DMS53 (cell line): ENCODE data around the gene DNAI2.

Source experiments
- DNase-seq: peaks from one replicate; lab custom pipeline; 2025; lab: John Stamatoyannopoulos, UW

Gene DNAI2

GRCh38 chr17:74274060-74274708 is at the start of gene DNAI2:
TSS of gene DNAI2 (plus strand) at chr17:74274234. CDS start at chr17:74281818, 7,584 bp downstream.
- DNase-seq, result peak; percentile 91

GRCh38 chr17:74224959-74225725 is 48.9 kb upstream of the DNAI2 start:
- no peak for DNase-seq

- no peak for DNase-seq
Observed at GRCh38 chr17:74226252-74226651, 47.8 kb upstream of the DNAI2 start.

- DNase-seq, result no peak
Observed at GRCh38 chr17:74227271-74228080, 46.6 kb upstream of the DNAI2 start.

GRCh38 chr17:74228306-74228978 is 45.6 kb upstream of the DNAI2 start:
- DNase-seq, result no peak

GRCh38 chr17:74230896-74231295 is 43.1 kb upstream of the DNAI2 start:
- DNase-seq, result no peak

- DNase-seq, result no peak
Observed at GRCh38 chr17:74231928-74232907, 41.8 kb upstream of the DNAI2 start.

- DNase-seq, result no peak
Observed at GRCh38 chr17:74233937-74234336, 40.1 kb upstream of the DNAI2 start.

GRCh38 chr17:74234486-74234885 is 39.5 kb upstream of the DNAI2 start:
- DNase-seq, result no peak

GRCh38 chr17:74235040-74235581 is 38.9 kb upstream of the DNAI2 start:
- DNase-seq, result no peak

- no peak for DNase-seq
Observed at GRCh38 chr17:74235911-74236371, 38.1 kb upstream of the DNAI2 start.

GRCh38 chr17:74237321-74237720 is 36.7 kb upstream of the DNAI2 start:
- DNase-seq, result no peak

GRCh38 chr17:74239172-74239571 is 34.9 kb upstream of the DNAI2 start:
- DNase-seq, result no peak

GRCh38 chr17:74240618-74241205 is 33.3 kb upstream of the DNAI2 start:
- no peak for DNase-seq

GRCh38 chr17:74241431-74241830 is 32.6 kb upstream of the DNAI2 start:
- no peak for DNase-seq

GRCh38 chr17:74241847-74242246 is 32.2 kb upstream of the DNAI2 start:
- DNase-seq, result no peak

GRCh38 chr17:74243013-74243755 is 30.9 kb upstream of the DNAI2 start:
- DNase-seq, result no peak

GRCh38 chr17:74244128-74244527 is 29.9 kb upstream of the DNAI2 start:
- no peak for DNase-seq

GRCh38 chr17:74244548-74244947 is 29.5 kb upstream of the DNAI2 start:
- no peak for DNase-seq
